Sciatic nerve (tissue), 2 donors: ENCODE data around the gene KCNK7. TPM values are rescaled to one million over a fixed set of nuclear protein-coding genes. Genes with fewer than 3 reads are reported as not detected.
"Not testable (repeated sequence)": the region's sequence is repeated elsewhere in the genome, so short reads cannot be mapped to it uniquely, and the experiment has no call there.

Source experiments
- ATAC-seq: fragments of 200-7000 bp; cut with Tn5 transposase; one replicate; pipeline ENCODE4 v1.9.1; 2020; ENCODE audit warnings: mild to moderate bottlenecking, moderate library complexity
- DNase-seq: peaks from one replicate; pipeline ENCODE4 v3.0.0-alpha.2; 2020; ENCODE audit warnings: low spot score
- intact Hi-C: fragments of 100-400 bp; cut with DNase I; formaldehyde crosslinking; loops from one replicate; pipeline ENCODE4 v1.14.2; 2022
- total RNA-seq: library from RNA; stranded (reverse); fragmentation: NEBNext Ultra II Directional; extraction: Animal tissue kit (Norgen Biotek cat#: 25700); gene quantifications from one replicate; pipeline ENCODE4 v1.2.1, GENCODE V29; 2021
- donor health status: DM: no; HTN: no; CAD: no.
- donor health status: DM: no; HTN: no; CAD: no.

KCNK7 gene
- total RNA-seq, 1 donor from 2014 or later, result 1.5 TPM

DNA sequence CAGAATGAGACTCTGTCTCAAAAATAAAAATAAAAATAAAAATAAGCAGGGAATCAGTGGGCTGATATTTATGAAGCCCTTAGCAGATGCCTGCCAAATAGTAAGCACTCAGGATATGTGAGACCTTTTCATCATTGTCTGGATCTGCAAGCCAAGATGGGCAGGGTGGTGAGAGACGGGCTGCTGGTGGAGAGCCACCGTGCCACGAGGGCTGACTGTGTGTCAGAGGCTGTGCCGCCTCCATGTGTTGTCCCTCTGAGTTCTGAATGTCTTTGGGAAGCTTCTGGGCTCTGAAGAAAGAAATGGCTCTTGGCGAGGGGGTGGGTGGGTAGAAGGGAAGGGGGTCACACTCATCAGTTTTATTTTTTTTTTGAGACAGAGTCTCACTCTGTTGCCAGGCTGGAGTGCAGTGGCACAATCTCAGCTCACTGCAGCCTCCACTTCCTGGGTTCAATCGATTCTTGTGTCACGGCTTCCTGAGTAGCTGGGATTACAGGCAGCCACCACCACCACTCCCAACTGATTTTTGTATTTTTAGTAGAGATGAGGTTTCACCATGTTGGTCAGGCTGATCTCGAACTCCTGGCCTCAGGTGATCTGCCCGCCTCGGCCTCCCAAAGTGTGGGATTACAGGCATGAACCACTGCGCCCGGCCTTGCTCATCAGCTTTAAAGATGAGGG, 30.6 kb downstream of the KCNK7 start:
- DNase-seq, ATAC-seq, intact Hi-C loops: not testable (repeated sequence)

DNA sequence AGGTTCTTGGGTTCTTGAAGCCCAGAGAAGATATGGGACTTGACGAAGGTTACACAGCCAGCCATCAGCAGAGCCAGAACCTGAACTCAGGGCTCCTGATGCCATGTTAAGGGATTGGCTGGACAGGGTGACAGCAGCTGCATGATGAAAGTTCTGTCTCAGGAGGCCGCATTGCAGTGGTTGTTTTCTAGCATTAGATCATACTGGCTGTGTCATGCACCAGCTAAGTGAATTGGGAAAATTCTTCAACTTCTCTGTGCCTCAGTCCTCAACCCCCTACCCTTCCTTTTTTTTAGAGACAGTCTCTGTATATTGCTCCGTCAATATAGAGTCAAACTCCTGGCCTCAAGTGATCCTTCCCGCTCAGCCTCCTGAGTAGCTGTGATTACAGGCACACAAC, 32.0 kb downstream of the KCNK7 start:
- no peak for ATAC-seq
- intact Hi-C loops, result no loop called here
- no peak for DNase-seq

- no peak for ATAC-seq
- no peak for DNase-seq
- intact Hi-C loops, result no loop called here
Observed at GRCh38 chr11:65562788-65563187, 32.8 kb downstream of the KCNK7 start.

DNA sequence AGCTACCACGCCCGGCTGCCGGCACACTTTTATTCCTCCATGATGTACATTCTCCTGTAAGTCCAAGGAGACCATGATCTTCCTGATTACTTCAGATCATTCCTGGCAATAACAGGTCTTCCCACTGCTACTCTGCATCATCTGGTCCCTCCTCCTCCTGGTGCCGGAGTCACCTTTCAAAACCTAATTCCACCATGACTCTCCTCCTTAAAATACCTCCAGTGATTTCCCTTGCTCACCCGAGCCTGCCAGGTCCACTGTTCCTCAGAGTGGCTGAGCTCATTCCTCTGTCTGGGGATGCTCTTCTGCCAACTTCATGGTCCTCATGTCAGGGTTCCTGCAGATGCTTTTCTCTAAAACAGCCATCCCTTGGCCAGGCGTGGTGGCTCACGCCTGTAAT, 33.6 kb downstream of the KCNK7 start:
- DNase-seq (no peak), ATAC-seq (no peak)
- intact Hi-C loops, result no loop called here

DNA sequence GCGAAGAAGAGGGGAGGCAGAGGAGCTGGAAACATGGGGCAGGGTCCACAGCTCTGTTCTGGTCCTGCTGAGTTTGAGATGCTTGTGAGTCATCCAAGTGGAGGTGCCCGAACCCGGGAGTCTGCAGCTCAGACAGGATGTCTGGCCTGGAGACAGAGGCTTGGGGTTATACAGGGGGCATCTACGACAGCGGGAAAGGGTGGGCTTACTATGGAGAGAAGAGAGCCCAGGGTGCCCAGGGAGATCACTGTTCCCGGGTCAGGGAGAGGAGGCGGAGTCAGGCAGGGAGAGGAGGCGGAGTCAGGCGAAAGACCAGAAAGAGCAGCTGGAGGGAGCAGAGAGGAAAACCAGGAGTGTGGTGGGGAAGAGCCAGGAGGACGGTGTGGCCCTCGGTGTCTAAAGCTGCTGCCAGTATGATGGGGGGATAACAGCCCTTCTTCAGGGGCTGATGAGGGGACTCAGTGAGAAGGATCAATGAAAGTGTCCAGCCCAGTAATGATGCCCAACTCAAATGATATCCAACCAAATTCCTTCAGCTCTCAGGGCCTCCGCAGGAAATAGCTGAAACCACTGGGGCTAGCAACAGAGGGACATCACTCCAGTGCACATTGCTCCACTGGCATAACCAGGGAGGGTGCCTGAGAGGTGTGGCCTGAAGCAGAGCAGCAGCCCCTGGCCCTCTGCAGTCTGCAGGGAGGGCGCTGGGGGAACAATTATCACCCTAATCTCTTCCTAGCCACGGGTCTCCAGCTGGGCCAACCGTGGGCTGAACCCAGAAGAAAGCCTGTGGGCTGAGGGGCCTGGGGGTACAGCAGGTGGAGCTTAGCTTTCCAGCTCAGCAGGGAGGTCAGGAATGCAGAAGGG, 34.8 kb downstream of the KCNK7 start:
- ATAC-seq (peak; percentile 30), DNase-seq (peak; percentile 81)
- intact Hi-C loops, result no loop called here

DNA sequence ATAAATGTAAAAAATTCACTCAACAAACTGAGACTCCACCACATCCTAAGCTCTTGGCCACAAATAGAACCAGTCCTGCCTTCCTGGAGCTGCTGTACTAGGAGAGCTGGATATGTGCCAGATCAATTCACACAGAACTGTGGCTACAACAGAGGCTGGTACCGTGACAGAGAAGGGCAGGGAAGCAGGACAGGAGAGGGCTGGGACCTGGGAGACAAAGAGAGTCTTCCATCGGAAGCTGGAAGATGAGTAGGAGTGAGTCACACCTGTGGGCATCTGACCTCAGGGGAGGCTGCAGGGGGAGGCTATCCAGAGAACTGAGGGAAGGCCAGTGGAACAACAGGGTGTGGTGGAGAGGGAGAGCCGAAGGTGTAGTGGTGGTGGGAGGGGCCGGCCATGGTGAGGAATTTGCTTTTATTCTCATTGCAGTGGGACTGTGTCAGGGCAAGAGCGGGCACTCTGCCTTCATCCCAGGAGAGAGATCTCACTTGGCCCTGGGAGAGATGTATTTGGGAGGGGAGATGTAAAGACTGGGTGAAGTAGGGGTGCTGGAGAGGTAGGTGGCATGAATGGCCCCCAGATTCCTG, 35.6 kb downstream of the KCNK7 start:
- no peak for ATAC-seq
- intact Hi-C loops, result no loop called here
- DNase-seq, result no peak

DNA sequence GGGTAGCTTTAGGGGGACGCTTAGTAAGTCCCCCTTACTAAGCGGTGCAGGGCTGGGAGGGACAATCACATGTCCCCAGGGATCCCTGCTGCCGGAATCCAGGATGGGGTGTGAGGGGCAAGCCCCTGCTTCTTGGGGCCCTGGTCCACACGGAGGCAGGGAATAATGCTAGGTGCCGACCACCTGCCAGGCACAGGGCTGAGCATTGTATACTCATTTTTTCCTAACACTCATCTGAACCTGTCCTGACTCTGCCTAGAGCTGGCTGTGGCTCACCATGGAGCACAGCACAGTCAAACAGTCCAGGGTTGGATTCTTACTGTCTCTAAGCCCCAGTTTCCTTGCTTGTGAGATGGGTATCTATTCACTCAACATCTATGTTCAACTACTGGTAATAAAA, 36.1 kb downstream of the KCNK7 start:
- ATAC-seq (peak; percentile 3), DNase-seq (no peak)
- intact Hi-C loops, result no loop called here

DNA sequence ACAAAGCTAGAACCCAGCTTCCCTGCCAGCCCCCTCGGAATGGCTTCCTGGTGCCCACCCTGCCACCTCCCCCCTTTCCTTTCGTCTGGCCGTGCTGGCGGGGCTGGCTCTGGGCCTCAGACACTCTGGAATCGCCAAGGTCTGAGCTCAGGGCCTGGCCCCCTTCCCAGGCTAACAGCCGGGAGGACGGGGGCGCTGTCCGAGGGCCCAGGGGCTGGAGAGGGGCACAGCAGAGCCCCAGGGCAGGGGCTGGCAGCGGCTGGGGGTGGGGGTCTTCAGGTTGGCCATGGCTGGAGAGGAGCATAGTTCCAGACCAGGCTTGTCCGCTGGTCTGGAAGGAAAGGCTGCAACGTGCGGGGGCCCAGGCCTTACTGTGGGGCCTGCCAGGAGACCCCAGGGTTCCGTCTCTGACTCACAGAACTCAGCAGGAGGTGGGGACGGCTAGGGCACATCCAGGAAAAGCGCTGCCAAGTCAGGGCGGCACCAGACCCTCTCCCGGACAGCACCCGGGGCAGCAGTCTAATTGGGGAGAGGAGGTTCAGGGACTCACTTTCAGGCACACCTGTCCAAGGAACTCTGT, 36.6 kb downstream of the KCNK7 start:
- peak; percentile 65 for ATAC-seq
- intact Hi-C loops, result no loop called here
- DNase-seq, result peak; percentile 84

DNA sequence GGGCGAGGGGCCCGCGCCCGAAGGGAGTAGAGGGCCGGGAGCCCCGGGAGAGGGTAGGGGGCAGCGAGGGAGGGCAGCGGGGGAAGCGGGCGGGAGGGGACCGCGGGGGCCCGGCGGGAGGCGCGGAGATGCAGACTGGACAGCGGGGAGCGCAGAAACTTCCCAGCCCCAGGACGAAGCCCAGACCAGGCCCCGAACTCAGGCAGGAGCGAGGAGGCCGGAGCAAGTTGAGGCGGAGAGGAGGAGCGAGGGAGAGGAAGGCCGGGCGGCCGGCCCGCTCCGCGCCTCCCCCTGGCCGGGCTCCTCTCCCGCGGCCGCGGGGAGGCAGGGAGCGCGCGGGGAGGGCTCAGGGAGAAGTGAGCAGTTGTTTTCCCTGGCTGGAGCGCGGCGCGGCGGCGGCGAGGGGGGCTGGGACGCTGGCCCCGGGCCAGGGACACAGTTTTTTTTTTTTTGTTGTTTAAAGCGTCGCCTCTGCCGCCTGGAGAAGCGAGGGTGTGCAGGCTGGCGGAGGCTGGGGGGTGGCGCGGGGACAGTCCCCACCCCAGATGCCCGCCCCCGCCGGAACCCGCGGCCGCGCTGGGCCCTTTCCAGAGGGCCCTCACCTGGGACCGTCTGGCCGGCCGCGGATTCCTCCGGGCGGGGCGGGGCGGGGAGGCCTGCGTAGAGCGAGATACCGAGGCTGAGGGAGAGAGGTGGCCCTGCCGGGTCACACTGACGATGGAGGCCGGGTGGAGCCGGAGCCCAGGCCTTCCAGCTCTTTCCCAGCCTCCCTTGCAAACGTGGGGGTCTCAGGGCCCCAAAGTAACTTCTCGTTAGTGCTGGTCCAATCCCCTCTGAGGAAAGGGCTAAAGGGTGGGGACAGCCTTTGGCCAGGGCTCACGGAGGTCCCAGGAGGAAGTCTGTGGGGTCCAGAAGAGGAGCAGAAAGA, 37.3 kb downstream of the KCNK7 start, which contains the start of gene LTBP3:
TSS of gene LTBP3 (minus strand) at position 358 of the 928 bp plus-strand sequence. CDS start 400 bp downstream, outside the sequence.
- peak; percentile 91 for DNase-seq
- peak; percentile 82 for ATAC-seq
- intact Hi-C loops, result no loop called here

GRCh38 chr11:65557280-65558001, 38.2 kb downstream of the KCNK7 start:
- peak; percentile 70 for DNase-seq
- ATAC-seq, result no peak
- intact Hi-C loops, result no loop called here

DNA sequence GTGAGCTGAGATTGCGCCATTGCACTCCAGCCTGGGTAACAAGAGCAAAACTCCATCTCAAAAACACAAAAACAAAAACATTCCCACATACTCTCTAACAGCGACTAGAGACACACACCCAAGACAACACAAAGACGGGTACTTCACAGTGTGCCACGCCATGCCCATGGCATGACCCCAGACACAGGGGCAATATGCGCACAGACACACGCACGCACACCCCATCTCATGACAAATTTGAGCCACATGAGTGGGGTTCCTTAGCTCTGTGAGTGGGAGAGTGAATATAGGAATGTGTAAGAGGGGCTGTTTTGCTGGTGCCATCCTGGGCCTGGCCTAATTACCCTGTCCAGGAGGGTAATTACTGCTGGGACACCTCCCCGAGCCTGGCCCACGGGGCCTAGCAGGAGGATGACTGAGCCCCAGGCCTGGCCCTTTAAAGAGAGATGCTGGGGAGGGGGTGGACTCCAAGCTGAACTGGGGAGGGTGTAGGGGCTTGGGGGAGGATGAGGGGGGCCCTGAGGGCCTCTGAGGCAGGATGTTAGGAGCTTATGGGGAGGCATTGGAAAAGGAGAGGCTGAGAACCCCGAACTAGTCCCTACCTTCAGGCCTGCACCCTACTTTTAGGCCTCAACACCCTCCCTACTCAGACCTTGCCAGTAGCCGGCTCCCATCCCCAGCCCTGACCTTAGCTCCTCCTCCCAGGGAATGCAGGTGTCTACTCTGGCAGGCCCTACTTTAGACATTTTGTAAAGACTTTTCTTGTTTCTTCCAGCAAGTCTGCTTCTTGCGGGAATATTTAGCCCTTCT, 38.9 kb downstream of the KCNK7 start:
- intact Hi-C loops, result no loop called here
- ATAC-seq (no peak), DNase-seq (no peak)

DNA sequence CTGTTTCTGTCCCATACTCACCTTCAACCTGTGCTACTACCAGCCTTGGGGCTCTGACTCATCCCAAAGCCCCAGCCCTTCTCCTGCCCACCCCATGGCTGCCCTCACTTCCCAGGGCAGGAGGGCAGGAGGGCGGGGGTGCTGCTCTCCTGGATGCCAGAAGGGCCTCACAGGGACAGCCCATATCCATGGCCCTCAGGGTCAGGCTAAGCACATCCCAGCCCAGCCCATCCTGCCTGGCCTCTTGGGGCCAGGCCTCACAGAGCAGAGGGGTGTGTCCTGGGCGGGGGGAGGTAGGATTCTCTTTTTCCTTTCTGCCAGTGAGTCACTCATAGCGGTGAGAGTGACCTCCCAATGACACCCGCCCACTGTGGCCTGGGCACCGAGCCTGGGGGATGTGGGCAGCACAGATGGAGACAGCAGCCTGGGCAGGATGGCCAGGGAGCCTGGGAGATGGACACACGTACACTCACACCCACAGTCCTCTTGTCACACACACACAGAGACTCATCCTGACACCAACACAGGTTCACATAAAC, 39.8 kb downstream of the KCNK7 start:
- DNase-seq (peak; percentile 71), ATAC-seq (peak; percentile 40)
- intact Hi-C loops, result no loop called here

DNA sequence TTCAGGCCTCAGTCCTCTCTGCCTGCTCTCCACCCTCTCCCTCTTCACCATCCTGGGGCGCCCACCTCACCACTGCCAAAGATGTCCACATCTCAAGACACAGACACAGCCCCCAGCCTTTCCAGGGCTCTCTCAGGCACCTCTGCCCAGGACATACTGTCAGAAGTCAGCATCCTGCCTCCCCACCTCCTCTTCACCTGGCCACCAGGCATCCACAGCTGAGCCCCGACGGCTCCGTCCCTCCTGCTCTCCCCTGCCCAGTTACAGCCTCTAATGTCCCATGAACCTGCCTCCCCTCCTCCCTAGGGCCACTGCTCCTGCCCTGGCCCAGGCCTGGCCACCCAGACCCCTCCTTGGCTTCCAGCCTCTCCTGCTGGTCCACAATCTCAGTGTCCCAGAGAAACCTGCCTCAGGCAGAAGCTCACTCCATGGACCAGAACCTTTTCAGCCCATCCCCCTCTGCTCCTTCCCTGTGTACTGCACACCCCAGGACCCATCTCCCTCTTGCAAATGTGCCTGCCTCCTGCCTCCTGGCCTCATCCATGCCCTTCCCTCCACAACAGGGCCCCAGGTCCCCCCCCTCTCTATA, 40.7 kb downstream of the KCNK7 start:
- DNase-seq (no peak), ATAC-seq (no peak)
- intact Hi-C loops, result no loop called here

DNA sequence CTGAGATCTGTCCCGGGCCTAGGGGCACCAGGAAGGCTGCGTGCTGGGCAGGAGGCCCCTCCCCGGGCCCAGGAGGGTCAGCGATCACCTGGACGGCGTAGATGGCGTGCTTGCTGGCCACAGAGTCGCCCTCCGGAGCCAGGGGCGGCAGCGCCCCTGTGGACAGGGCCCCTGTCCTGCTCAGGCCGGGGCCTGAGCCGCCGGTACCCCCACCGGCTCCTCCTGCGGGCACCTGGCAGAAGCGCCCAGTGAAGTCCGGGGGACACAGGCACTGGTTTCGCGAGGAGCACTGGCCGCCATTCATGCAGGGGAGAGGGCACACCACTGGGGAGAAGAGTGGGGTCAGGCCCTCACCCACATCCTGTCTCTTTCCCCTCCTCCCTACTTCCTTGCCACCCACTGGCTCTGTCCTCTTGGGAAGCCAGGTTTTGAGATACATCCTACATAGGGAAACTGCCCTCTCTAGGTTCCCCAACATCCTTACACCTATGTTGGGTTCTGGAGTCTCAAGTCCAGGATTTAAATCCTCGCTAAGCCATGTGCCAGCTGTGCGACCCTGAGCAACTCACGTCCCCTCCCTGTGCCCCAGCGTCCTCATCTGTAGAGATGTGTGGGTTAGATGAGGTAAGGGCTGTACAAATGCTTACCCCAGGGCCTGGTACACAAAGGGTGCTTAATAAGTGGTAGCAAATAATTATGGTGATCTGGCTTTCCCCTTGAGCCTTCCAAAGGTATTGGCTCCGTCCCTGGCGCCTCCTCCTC, 41.4 kb downstream of the KCNK7 start:
- ATAC-seq (no peak), DNase-seq (no peak)
- intact Hi-C loops, result no loop called here

- ATAC-seq (no peak), DNase-seq (no peak)
- intact Hi-C loops, result no loop called here
Observed at GRCh38 chr11:65553301-65554001, 42.1 kb downstream of the KCNK7 start.
